Neural crest cell (in vitro differentiated cells): ENCODE data around the gene MTHFSD. TPM values are rescaled to one million over a fixed set of nuclear protein-coding genes. Genes with fewer than 3 reads are reported as not detected.
A peak's percentile ranks its signal among the peaks of the same experiment; 100 is the strongest.

Experiments used
- DNase-seq: peaks from one replicate; pipeline ENCODE4 v3.0.0; 2021; ENCODE audit warnings: low read depth, mixed read lengths, low spot score
- H3K27ac Mint-ChIP-seq: one replicate; pipeline ENCODE4 v1.8.0; 2021; ENCODE audit warnings: mild to moderate bottlenecking, mixed read lengths; ENCODE audit not compliant: unreplicated experiment
- H3K27me3 Mint-ChIP-seq: 2 replicates; pipeline ENCODE4 v1.8.0; 2021; ENCODE audit warnings: low read depth, mild to moderate bottlenecking, mixed read lengths
- H3K36me3 Mint-ChIP-seq: 2 replicates; pipeline ENCODE4 v1.8.0; 2021; ENCODE audit warnings: low read depth, mild to moderate bottlenecking, mixed read lengths
- H3K4me1 Mint-ChIP-seq: 2 replicates; pipeline ENCODE4 v1.8.0; 2021; ENCODE audit warnings: mixed read lengths
- H3K4me3 Mint-ChIP-seq: one replicate; pipeline ENCODE4 v1.8.0; 2021; ENCODE audit warnings: mild to moderate bottlenecking, mixed read lengths
- H3K9me3 Mint-ChIP-seq: 2 replicates; pipeline ENCODE4 v1.8.0; 2021; ENCODE audit warnings: mixed read lengths
- CTCF ChIP-seq: fragments of 200-600 bp; sonication (generic); conservative IDR thresholded peaks from 2 replicates; pipeline ENCODE4 v1.5.0; 2021; ENCODE audit warnings: antibody characterized with exemption, mild to moderate bottlenecking
- total RNA-seq: library from RNA; stranded (reverse); gene quantifications from 2 replicates; pipeline ENCODE4 v1.2.1, GENCODE V29; 2021

The MTHFSD gene
- total RNA-seq, 1 donor from 2014 or later: 14.0 TPM

- Mint-ChIP-seq H3K9me3 (no peaks in the 10 kb centered on the region), H3K4me3 (peak overlapping the region; percentile 88), H3K27ac (no peak overlapping the region), H3K4me1 (peaks cover 25% of the 10 kb centered on the region), H3K27me3 (peaks cover 89% of the 10 kb centered on the region), H3K36me3 (no peaks in the 10 kb centered on the region)
- no peak for TF ChIP-seq CTCF
- DNase-seq: no peak
These were observed 24.4 kb upstream of the MTHFSD start for GRCh38 chr16:86579268-86580062.

DNA sequence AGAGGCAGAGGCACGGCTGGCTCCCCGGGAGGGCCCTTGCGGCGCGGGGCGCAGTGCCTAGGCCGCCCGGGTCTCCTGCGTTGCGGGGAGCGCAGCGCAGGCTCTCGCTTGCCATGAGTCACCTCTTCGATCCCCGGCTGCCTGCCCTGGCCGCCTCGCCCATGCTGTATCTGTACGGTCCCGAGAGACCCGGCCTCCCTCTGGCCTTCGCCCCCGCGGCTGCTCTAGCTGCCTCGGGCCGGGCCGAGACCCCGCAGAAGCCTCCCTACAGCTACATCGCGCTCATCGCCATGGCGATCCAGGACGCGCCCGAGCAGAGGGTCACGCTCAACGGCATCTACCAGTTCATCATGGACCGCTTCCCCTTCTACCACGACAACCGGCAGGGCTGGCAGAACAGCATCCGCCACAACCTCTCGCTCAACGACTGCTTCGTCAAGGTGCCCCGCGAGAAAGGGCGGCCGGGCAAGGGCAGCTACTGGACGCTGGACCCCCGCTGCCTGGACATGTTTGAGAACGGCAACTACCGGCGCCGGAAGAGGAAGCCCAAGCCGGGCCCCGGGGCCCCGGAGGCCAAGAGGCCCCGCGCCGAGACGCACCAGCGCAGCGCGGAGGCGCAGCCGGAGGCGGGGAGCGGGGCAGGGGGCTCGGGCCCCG lies 23.7 kb upstream of the MTHFSD start:
- DNase-seq: peak; percentile 24
- H3K4me1 Mint-ChIP-seq: peaks cover 25% of the 10 kb centered on the region
- H3K27me3 Mint-ChIP-seq: peaks cover 94% of the 10 kb centered on the region
- H3K9me3 Mint-ChIP-seq: no peaks in the 10 kb centered on the region
- TF ChIP-seq CTCF: no peak
- peak overlapping the region; percentile 57 for H3K27ac Mint-ChIP-seq
- H3K36me3 Mint-ChIP-seq: no peaks in the 10 kb centered on the region
- peak overlapping the region; percentile 80 for H3K4me3 Mint-ChIP-seq

DNA sequence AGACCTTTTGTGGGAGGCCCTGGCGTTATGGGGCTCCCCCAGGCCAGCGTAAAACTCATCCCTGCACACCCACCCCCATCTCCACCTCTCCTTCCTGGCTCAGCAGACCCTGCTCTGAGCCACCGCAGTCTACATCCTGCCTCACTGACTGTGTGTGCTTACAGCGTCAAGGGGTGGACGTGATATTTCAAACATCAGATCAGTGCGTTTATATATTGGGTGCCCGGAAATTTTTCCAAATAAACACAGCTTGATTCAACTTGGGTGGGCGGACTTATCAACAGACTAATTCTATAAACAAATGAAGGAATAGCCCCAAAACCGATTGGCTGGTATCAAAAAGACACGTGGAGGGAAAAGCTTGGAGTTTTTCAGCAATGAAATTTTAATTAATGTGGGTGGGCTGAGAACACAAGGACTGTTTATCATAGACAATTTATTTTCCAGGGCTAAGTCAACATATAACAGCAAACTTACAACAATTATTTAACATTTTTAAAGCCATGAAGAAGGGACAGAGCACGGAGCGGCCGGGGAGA lies 23.1 kb upstream of the MTHFSD start, which contains the start of gene FOXL1:
Gene FOXL1 (plus strand): TSS at position 489 of the 539 bp plus-strand sequence. CDS start 175 bp downstream, outside the sequence.
- DNase-seq: no peak
- Mint-ChIP-seq H3K4me3 (peak within 1 kb of the TSS; percentile 80), H3K27me3 (peaks cover 94% of the 10 kb centered on the region), H3K27ac (peak within 1 kb of the TSS; percentile 57), H3K9me3 (no peaks in the 10 kb centered on the region), H3K4me1 (peaks cover 25% of the 10 kb centered on the region), H3K36me3 (no peaks in the 10 kb centered on the region)
- TF ChIP-seq CTCF: no peak

DNA sequence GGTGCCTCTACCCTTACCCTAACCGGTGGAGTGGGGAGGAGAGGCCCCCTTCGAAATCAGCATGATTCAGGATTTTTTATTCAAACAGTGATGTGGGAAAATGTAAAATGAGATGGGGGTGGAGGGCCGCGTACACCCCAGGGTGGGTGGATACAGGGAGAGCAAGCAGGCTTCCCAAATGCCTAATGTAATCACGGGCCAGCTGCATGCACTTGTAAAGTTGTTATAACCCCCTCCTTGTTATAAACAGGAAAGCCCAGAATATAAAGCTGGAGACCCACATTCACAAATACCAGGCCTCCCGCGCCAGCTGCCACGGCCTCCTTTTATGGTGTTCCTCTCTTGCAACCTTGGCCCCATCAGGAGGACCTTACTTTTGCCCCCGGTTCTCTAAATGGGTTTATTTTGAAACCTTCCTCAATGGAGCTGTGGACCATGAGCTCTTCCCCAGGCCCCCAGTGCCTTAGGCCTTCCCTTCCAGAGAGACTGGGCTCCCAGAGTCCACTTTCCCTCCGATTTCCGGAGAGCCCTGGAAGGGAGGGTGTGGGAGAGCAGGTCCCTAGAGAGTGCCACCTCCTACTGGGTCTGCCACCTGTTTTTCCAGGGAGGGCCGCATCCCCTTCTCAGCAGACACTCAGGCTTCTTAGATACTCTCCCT lies 22.4 kb upstream of the MTHFSD start:
- TF ChIP-seq CTCF: no peak
- Mint-ChIP-seq H3K4me3 (peak overlapping the region; percentile 56), H3K27ac (no peak overlapping the region), H3K9me3 (no peaks in the 10 kb centered on the region), H3K4me1 (peaks cover 25% of the 10 kb centered on the region), H3K36me3 (no peaks in the 10 kb centered on the region), H3K27me3 (peaks cover 97% of the 10 kb centered on the region)
- no peak for DNase-seq

- DNase-seq: no peak
- H3K36me3 Mint-ChIP-seq: no peaks in the 10 kb centered on the region
- TF ChIP-seq CTCF: no peak
- H3K4me3 Mint-ChIP-seq: peak overlapping the region; percentile 89
- H3K27ac Mint-ChIP-seq: no peak overlapping the region
- no peaks in the 10 kb centered on the region for H3K9me3 Mint-ChIP-seq
- peaks cover 25% of the 10 kb centered on the region for H3K4me1 Mint-ChIP-seq
- peaks cover 97% of the 10 kb centered on the region for H3K27me3 Mint-ChIP-seq
These were observed 21.7 kb upstream of the MTHFSD start for GRCh38 chr16:86576591-86577313.
